Measurements from ENCODE around the gene CTDSP2. TPM values are rescaled to one million over a fixed set of nuclear protein-coding genes. Genes with fewer than 3 reads are reported as not detected.

Gene CTDSP2, protein sequence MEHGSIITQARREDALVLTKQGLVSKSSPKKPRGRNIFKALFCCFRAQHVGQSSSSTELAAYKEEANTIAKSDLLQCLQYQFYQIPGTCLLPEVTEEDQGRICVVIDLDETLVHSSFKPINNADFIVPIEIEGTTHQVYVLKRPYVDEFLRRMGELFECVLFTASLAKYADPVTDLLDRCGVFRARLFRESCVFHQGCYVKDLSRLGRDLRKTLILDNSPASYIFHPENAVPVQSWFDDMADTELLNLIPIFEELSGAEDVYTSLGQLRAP
- polyA plus RNA-seq, result 44.6 TPM

DNA sequence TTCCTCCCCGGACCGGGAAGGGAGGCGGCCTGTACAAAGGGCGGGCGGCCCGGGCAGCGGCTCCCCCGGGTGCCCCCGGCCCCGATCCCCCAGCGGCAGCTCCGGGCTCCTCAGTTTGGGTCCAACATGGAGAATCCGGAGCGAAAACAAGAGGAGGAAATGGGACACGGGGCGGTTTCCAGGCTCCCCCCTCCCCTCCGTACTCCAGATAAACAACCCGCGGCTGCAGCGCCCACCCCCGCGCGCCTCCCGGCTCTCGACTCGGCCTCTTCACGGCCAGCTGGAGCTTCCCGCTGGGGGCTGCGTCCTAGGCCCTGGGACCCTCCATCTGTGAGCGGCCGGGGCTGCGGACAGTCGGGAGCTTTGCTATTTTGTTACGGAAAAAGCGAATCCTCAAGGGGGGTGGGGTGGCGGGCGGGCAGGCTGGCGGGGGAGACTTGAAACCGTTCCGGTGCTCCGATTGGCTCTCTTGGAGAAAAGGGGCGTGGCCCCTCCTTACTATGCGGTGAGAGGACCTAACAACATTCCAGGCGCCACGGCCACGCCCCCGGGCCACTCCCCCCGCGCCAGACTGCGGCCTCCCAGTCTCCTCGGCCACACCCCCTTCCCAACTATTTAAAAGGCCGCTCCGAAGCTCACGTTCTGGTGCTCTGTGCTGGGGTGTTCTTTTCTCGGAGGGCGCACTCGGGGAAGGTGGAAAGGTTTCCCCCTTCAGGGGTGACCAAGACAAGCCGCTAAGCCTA lies at the start of gene CTDSP2:
Gene CTDSP2, minus strand, starts transcription at position 153 of the 743 bp plus-strand sequence. CDS start 294 bp downstream, outside the sequence.
- H3K36me3 Mint-ChIP-seq, result no peaks in the 10 kb centered on the region
- peaks cover 32 to 41% (median 38%) of the 10 kb centered on the region in 3 donors for H3K4me1 Mint-ChIP-seq
- H3K27me3 Mint-ChIP-seq, result peaks cover 8% of the 10 kb centered on the region
- H3K4me3 Mint-ChIP-seq, result peak within 1 kb of the TSS; percentile 85 to 96 (median 90)
- H3K27ac Mint-ChIP-seq, result peak within 1 kb of the TSS; percentile 85 to 94 (median 91)
- H3K9me3 Mint-ChIP-seq, result no peaks in the 10 kb centered on the region

DNA sequence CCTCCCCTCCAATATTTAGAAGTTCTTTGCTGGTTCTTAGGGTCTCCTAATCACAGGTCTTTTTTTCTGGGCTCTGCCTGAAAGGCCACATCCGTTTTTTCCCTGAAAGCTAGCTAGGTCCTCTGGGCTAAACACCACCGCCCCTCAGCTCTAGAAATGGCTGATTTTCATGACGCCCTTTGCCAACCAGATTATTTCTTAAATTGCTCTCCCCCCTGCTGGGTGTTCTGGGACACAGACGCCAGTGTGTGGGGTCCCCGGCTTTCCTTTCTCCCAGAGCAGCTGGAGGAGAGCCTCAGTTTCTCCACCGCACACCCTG lies 49.5 kb upstream of the CTDSP2 start:
- H3K36me3 Mint-ChIP-seq, result peaks cover 3% of the 10 kb centered on the region
- peaks cover 45 to 61% (median 53%) of the 10 kb centered on the region in 3 donors for H3K4me1 Mint-ChIP-seq
- peak overlapping the region in 2 of 3 donors; percentile 36 to 94 for H3K27ac Mint-ChIP-seq
- H3K4me3 Mint-ChIP-seq, result peak overlapping the region; percentile 21 to 93 (median 80)
- no peaks in the 10 kb centered on the region for H3K27me3 Mint-ChIP-seq
- no peaks in the 10 kb centered on the region for H3K9me3 Mint-ChIP-seq

DNA sequence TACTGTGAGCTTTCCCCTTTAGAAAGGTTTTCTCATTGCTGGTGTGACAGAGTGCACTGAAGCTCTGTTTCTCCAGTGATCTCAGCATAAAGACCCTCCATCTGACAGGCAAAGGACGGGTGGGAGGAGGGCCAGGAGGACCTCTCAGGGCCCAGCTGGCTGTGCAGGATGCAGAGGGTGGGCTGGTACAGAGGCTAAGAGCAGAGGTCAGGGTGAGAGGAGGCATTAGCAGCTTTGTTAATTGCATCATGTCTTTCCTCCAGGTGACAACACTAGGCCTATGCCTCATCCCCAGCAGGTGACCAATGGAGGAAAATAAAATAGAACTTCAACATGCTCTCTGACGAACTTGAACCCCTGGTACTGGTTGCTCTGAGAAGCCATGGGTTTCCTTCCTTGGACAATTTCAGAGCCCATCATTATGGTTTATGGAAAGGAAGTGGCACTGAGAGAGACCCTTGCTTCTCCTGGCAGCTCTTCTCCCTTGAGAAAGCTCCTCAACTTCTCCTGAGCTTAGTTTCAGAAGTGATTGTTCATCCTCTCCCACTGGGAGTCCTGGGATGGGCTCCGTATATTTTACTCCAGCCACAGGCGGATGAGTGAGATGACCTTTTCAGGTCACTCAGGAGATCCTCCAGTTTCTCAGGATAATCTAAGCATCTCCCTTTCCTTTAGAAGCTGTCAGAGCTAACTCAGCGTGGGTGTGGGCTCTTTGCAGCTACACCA lies 49.0 kb upstream of the CTDSP2 start:
- no peaks in the 10 kb centered on the region for H3K27me3 Mint-ChIP-seq
- no peaks in the 10 kb centered on the region for H3K9me3 Mint-ChIP-seq
- H3K4me1 Mint-ChIP-seq, result peaks cover 45 to 61% (median 56%) of the 10 kb centered on the region in 3 donors
- H3K4me3 Mint-ChIP-seq, result peak overlapping the region; percentile 21 to 93 (median 80)
- H3K27ac Mint-ChIP-seq, result peak overlapping the region in 2 of 3 donors; percentile 36 to 94
- peaks cover 3% of the 10 kb centered on the region for H3K36me3 Mint-ChIP-seq

DNA sequence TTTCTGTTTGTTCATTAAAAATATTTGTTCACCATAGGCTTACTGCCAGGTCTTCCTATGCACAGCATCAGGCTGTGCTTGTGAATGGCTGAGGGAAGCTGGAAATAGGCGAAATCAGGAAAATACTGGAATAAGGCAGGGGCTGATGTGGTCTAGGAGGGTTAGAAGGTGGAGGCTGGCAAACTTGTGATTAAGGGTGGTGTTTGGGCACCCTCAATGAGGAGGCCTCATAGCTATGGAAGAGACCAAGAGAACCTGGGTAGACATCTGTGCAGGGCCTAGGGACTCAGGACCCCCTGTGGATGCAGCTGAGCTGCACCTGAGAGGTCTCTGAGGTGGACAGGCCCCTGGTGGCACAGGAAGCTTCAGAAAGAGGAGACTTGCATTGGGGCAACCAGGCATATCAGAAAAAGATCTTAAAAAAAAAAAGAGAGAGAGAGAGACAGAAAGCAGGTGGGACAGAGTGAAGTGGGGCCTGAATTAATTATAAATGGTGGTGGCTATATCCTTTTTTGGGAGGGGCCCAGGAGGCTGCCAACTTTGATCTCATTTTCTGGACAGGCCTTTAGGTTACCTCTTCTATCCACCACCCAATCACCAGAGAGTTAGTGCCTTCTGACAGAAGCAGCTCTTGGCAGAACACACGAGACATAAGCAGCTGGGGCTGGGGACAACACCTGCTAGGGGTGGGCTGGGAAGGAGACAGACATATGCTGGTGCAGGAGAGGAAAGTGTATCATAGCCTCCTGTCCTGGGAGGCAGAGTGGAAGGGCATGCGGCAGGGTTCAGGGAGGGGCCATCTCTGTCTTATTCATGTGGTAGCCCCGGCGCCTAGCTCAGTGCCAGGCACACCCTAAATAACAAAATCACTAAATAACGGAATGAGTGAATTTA lies 48.1 kb upstream of the CTDSP2 start:
- Mint-ChIP-seq H3K36me3 (peaks cover 3% of the 10 kb centered on the region), H3K4me1 (peaks cover 43 to 60% (median 58%) of the 10 kb centered on the region in 3 donors), H3K9me3 (no peaks in the 10 kb centered on the region), H3K27ac (peak overlapping the region; percentile 8 to 48 (median 48)), H3K27me3 (no peaks in the 10 kb centered on the region), H3K4me3 (peak overlapping the region in 3 of 4 donors; percentile 20 to 39 (median 21))

DNA sequence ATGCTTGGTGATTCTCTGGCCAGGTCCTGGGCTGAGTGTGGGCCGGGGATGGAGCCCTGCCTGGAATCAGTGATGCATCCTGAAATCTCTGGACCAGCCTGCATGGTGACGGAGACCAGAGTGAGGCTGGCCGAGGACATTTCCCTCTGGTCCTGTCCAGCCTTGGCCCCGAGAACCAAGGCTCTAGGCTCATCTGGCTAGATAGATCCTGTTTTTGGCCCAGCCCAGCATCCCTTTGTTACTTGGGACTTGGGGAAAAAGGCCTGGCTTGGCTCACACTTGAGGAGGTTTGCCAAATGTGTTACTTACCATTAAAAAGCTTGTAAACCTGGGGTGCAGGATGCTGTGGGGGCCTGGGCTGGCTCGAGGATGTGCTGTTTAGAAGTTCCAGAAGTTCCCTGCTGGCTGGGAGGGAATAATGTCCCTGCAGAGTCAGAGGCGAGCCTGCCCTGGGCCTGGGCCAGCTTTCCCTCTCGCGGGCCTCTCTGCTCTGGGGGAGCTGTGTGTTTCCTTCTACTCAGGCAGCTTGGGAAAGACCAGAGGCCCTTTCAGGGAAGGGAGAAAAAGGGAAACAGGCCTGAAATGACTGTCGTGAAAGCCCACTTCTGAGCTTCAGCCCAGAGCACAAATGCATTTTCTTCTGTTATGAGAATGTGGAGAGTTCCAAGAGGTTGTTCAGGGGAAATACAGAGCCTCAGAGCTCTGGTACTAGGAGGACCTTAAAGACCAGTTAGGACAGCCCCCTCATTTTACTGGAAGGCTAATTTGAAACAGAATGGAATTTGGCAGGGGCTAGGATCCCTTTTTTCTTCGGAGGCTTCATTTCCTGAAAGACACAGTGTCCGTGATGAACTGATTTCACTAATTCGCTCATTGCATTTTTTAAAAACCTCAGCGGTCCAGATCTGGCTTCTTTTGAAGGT lies 47.2 kb upstream of the CTDSP2 start:
- Mint-ChIP-seq H3K9me3 (no peaks in the 10 kb centered on the region), H3K36me3 (peaks cover 3% of the 10 kb centered on the region), H3K4me3 (peak overlapping the region in 2 of 4 donors; percentile 21 to 30), H3K27ac (peak overlapping the region in 1 of 3 donors; percentile 8), H3K4me1 (peaks cover 37 to 52% (median 51%) of the 10 kb centered on the region in 3 donors), H3K27me3 (no peaks in the 10 kb centered on the region)

DNA sequence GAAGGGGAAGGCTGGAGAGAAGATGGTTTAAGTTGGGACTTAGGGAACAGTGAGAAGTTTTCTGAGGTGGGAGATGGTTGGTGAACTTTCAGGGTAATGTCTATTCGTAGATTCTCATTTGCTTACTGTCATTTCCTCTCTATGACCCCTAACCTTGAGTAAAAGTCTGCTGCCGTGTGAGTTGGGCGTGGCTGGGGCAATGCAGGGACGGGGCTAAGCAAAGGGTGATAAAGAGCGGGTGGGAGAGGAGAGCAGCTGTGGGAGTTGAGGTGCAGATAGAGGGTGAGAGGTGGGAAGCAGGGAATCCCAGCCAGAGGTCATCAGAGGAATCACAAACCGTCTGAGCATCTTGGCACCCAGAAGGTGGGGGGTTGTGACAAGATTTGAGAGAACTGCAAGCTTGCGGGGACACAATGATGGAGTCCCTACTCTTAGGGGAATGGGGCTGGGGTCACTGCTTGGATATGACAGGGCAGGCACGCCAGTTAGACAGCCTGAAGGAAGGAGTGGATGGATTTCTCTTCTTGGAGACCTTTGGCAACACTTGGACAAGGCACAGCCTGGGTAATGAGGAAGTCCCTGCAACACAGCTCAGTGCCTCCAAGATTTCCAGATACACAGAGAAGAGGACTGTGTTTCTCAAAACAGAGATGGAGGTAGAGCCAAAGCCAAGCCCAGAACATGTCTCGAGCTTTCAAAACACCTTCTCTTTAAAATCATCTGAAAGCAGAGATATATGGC lies 45.9 kb upstream of the CTDSP2 start:
- no peaks in the 10 kb centered on the region for H3K9me3 Mint-ChIP-seq
- peaks cover 25 to 39% (median 38%) of the 10 kb centered on the region in 3 donors for H3K4me1 Mint-ChIP-seq
- peaks cover 2% of the 10 kb centered on the region for H3K27me3 Mint-ChIP-seq
- peaks cover 3% of the 10 kb centered on the region for H3K36me3 Mint-ChIP-seq
- H3K27ac Mint-ChIP-seq, result peak overlapping the region in 1 of 3 donors; percentile 14
- peak overlapping the region in 1 of 4 donors; percentile 35 for H3K4me3 Mint-ChIP-seq

DNA sequence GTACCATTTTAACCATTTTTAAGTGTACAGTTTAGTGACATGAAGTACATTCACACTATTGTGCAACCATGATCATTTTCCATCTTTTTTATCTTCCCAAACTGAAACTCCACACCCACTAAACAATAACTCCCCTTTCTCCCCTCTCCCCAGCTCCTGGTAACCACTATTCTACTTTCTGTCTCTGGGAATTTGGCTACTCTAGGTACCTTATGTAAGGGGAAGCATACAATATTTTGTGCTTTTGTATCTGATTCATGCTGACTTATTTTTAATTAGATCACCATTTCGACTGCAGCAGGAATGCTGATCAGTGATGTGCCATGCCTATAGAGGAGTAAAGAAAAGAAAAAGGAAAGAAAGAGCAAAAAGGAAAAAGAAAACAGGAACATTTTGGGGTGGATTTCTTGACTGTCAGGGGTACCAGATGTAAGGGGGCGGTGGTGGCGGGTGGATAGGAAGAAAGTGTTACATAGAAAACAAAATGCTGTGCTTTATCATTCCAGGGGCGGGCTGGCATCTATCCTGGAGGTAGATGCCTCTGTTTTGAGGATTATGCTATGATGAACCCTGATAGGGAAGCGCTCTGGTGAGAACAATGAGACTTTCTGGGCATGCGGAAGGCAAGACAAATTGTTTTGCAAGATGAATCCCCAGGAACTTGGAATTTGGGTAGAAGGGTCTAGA lies 45.2 kb upstream of the CTDSP2 start:
- Mint-ChIP-seq H3K4me1 (peaks cover 19 to 33% (median 32%) of the 10 kb centered on the region in 3 donors), H3K4me3 (no peak overlapping the region), H3K27me3 (peaks cover 2% of the 10 kb centered on the region), H3K27ac (no peak overlapping the region), H3K36me3 (peaks cover 3% of the 10 kb centered on the region), H3K9me3 (no peaks in the 10 kb centered on the region)

DNA sequence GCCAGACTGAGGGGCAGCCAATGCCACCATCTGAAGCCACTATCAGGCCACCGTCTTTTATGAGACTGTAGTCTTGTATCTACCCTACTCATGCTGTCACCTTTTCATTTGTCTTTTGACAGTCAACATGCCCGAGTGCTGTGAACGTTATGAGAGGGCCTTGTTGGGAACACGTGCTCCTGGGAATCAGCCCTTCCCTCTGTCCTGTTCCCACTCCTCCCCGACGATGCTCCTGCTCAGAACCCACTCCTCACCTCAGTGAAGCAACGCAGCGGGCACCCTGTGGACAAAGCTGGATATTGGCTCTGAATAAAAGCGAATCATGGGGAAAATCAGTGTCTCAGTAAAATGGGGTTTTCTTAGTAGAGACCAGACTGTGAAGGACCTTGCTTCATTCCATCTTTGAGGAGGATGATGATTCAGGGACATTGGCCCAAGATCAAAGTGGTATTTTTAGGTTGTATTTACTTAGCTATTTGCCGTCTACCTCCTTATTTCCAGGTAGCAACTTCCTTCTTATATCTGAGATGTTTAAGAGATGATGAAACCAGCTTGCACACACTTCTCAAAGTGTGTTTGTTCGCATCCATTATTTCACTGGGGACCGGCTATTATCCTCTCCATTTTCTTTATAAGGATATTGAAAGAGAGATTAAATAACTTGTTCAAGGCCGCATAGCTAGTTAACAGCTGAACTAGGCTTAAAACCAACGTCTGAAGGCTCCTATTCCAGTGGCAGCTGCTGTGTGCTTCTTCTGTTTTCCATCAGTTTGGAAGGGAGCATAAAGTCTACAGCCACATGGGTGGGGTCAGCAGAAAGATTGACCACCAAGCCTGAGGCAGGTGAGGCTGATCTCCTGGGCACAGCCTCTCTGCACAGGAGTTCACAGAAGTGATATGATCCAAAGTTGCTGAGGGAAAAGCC lies 43.9 kb upstream of the CTDSP2 start:
- Mint-ChIP-seq H3K36me3 (peaks cover 3% of the 10 kb centered on the region), H3K4me1 (peaks cover 15 to 26% (median 23%) of the 10 kb centered on the region in 3 donors), H3K9me3 (no peaks in the 10 kb centered on the region), H3K4me3 (no peak overlapping the region), H3K27me3 (peaks cover 2% of the 10 kb centered on the region), H3K27ac (no peak overlapping the region)

DNA sequence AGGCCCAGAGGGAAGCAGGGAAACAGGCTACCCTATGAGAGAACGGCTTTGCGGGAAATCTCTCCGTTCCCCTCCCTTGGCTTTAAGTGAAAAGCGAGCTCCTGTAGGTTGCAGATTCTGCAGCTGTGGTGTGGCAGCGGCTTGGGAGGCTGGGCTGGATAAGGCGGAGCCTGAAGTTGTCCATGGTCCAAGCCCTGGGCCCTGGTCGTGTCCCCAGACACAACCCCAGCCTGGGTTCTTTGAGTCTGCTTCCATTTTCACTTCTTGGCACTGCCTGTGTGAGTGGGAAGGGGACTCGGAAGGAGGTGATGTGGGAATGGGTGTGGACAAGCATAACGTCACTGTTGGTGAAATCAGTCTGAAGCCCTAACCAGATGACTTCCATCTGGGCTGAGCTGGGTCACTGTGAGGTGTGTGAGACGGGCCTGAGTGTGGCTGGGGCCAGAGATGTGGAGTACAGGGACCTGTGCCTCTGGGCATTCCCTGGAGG lies 43.0 kb upstream of the CTDSP2 start:
- Mint-ChIP-seq H3K27ac (no peak overlapping the region), H3K36me3 (peaks cover 3% of the 10 kb centered on the region)

DNA sequence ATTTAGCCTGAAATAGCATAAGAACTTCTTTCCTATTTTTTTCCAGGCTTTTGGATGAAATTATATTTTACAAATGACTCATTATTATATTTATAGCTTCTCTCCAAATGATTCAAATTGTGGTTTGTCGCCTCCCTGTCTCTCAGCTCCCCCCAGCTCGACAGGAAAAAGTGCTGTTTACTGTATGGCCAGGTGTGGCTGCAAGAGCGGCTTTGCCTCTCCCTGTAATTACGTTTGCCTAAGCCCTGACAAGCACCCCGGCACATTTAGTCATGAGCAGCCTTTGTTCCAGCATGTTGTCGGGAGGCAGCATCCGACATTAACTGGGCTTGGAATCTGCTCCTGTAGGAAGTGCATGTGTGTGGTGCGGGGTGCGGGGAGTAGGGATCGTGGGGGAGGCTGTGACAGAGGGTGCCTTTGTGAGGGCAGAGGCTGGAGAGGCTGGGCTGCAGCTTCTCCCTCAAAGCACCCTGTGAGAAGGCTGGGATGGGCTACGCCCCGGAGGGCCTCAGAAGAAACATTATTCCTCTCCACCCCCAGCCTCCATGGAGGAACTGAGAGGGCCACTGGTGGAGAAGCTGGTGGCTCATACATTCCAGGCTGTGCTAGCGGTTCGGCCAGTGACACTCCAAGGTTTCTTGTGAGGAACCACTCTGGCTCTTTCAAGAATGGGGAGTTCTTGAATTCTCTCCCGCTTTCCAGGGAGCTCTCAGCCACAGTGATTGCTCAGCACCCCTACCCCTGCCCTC lies 42.1 kb upstream of the CTDSP2 start:
- H3K4me3 Mint-ChIP-seq, result no peak overlapping the region
- peaks cover 6% of the 10 kb centered on the region for H3K36me3 Mint-ChIP-seq
- H3K27ac Mint-ChIP-seq, result no peak overlapping the region
- peaks cover 6 to 16% (median 6%) of the 10 kb centered on the region in 3 donors for H3K4me1 Mint-ChIP-seq
- peaks cover 2% of the 10 kb centered on the region for H3K27me3 Mint-ChIP-seq
- H3K9me3 Mint-ChIP-seq, result peaks cover 0 to 4% (median 0%) of the 10 kb centered on the region in 3 donors

More for the DNA sequence above, 43.0 kb upstream of the CTDSP2 start:
- Mint-ChIP-seq H3K4me3 (peak overlapping the region in 1 of 4 donors; percentile 63), H3K4me1 (peaks cover 10 to 22% (median 14%) of the 10 kb centered on the region in 3 donors), H3K27me3 (peaks cover 2% of the 10 kb centered on the region), H3K9me3 (no peaks in the 10 kb centered on the region)

Data from IgD-negative memory B cell (primary cell).